Ishikawa (cell line): Measurements from ENCODE around the gene ZNF513.

Experiments used
- CEBPB ChIP-seq: IDR thresholded peaks from 2 replicates; pipeline ENCODE4 v1.6.1; 2012
- CREB1 ChIP-seq: IDR thresholded peaks from 2 replicates; pipeline ENCODE4 v1.6.1; 2012; ENCODE audit warnings: low read depth
- EGR1 ChIP-seq: IDR thresholded peaks from 2 replicates; pipeline ENCODE4 v1.6.1; 2012
- EP300 ChIP-seq: IDR thresholded peaks from 2 replicates; pipeline ENCODE4 v1.6.1; 2012; ENCODE audit warnings: borderline replicate concordance
- FOXM1 ChIP-seq: IDR thresholded peaks from 2 replicates; pipeline ENCODE4 v1.6.1; 2012; ENCODE audit warnings: low read depth, borderline replicate concordance
- NFIC ChIP-seq: IDR thresholded peaks from 2 replicates; pipeline ENCODE4 v1.6.1; 2012
- RAD21 ChIP-seq: IDR thresholded peaks from 2 replicates; pipeline ENCODE4 v1.6.1; 2012; ENCODE audit warnings: low read depth
- TAF1 ChIP-seq: IDR thresholded peaks from 2 replicates; pipeline ENCODE4 v1.6.1; 2012; ENCODE audit warnings: low read depth, mild to moderate bottlenecking
- TCF12 ChIP-seq: IDR thresholded peaks from 2 replicates; pipeline ENCODE4 v1.6.1; 2012; ENCODE audit warnings: low read depth
- TEAD4 ChIP-seq: IDR thresholded peaks from 2 replicates; pipeline ENCODE4 v1.6.1; 2012
- YY1 ChIP-seq: IDR thresholded peaks from 2 replicates; pipeline ENCODE4 v1.6.1; 2012; ENCODE audit warnings: low read depth
- ZBTB7A ChIP-seq: IDR thresholded peaks from 2 replicates; pipeline ENCODE4 v1.6.1; 2012; ENCODE audit warnings: low read depth
- TF ChIP-seq, protein P1 (sequence below): IDR thresholded peaks from 2 replicates; pipeline ENCODE4 v1.6.1; 2012
- TF ChIP-seq, protein P2 (sequence below): IDR thresholded peaks from 2 replicates; pipeline ENCODE4 v1.6.1; 2012
- TF ChIP-seq, protein P3 (sequence below): IDR thresholded peaks from 2 replicates; pipeline ENCODE4 v1.6.1; 2012; ENCODE audit warnings: low read depth, mild to moderate bottlenecking

Gene ZNF513

DNA sequence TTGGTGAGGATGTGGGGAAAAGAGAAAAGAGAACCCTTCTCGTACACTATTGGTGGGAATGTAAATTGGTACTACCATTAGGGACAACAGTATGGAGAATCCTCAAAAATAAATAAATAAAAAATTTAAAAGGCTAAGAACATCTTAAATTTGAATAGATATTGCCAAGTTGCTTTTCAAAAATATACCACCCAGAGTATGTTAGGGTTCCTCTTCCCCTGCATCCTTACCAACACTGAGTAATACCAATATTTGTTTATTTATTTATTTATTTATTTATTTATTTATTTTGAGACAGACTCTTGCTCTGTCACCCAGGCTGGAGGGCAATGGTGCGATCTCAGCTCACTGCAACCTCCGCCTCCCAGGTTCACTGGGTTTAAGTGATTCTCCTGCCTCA is 42.4 kb upstream of the ZNF513 start:
- TF ChIP-seq ZBTB7A, result no peak
- no peak for TF ChIP-seq FOXM1
- no peak for TF ChIP-seq RAD21
- TF ChIP-seq, protein P1, sequence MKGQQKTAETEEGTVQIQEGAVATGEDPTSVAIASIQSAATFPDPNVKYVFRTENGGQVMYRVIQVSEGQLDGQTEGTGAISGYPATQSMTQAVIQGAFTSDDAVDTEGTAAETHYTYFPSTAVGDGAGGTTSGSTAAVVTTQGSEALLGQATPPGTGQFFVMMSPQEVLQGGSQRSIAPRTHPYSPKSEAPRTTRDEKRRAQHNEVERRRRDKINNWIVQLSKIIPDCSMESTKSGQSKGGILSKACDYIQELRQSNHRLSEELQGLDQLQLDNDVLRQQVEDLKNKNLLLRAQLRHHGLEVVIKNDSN, result no peak
- no peak for TF ChIP-seq TEAD4

DNA sequence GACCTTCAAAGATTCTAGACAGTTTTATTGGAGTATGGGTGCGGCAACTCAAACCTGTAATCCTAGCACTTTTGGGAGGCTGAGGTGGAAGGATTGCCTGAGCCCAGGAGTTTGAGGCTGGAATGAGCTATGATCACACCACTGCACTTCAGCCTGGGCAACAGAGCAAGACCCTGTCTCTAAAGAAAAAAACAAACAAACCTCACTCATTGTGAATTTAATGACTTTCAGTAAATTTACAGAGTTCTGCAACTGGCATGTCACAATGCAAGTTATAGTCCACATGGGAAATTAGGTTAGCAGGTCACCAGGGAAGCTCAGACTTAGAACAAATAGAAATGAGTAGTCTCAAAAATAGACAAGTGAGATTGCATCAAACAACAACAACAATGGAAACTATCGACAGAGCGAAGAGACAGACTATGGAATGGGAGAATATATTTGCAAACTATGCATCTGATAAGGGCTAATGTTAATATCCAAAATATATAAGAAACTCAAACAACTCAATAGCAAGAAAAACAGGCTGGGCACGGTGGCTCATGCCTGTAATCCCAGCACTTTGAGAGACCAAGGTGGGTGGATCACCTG is 41.2 kb upstream of the ZNF513 start:
- TF ChIP-seq RAD21 (no peak), CREB1 (no peak), FOXM1 (no peak), TCF12 (no peak), TEAD4 (no peak), YY1 (no peak), TAF1 (no peak), CEBPB (no peak), EP300 (no peak)
- TF ChIP-seq, protein P2, sequence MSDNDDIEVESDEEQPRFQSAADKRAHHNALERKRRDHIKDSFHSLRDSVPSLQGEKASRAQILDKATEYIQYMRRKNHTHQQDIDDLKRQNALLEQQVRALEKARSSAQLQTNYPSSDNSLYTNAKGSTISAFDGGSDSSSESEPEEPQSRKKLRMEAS, result no peak

DNA sequence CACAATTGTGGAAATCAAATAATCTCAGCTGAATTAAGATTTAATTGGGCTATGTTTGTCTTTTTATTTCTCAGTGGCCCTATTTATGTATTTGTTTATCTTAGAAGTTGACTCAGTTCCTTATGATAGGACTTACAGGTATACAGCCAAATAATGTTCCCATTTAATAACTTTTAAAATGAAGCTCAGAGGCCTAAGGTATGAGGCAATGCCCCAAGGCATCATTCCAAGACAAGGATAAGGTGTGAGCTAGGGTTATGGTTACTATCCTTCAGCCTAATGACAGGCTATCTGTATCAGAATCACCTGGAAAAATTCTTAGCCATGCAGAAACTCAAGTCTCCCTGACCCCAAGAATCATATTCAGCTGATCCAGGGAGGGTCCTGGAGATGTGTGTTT is 40.5 kb upstream of the ZNF513 start:
- TF ChIP-seq, protein P2, result no peak
- TF ChIP-seq NFIC (no peak), TCF12 (no peak), TAF1 (no peak), FOXM1 (no peak), TEAD4 (no peak), RAD21 (no peak), CEBPB (no peak), EGR1 (no peak), YY1 (no peak), EP300 (no peak), ZBTB7A (no peak), CREB1 (no peak)
- TF ChIP-seq, protein P3, sequence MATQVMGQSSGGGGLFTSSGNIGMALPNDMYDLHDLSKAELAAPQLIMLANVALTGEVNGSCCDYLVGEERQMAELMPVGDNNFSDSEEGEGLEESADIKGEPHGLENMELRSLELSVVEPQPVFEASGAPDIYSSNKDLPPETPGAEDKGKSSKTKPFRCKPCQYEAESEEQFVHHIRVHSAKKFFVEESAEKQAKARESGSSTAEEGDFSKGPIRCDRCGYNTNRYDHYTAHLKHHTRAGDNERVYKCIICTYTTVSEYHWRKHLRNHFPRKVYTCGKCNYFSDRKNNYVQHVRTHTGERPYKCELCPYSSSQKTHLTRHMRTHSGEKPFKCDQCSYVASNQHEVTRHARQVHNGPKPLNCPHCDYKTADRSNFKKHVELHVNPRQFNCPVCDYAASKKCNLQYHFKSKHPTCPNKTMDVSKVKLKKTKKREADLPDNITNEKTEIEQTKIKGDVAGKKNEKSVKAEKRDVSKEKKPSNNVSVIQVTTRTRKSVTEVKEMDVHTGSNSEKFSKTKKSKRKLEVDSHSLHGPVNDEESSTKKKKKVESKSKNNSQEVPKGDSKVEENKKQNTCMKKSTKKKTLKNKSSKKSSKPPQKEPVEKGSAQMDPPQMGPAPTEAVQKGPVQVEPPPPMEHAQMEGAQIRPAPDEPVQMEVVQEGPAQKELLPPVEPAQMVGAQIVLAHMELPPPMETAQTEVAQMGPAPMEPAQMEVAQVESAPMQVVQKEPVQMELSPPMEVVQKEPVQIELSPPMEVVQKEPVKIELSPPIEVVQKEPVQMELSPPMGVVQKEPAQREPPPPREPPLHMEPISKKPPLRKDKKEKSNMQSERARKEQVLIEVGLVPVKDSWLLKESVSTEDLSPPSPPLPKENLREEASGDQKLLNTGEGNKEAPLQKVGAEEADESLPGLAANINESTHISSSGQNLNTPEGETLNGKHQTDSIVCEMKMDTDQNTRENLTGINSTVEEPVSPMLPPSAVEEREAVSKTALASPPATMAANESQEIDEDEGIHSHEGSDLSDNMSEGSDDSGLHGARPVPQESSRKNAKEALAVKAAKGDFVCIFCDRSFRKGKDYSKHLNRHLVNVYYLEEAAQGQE, result no peak
- TF ChIP-seq, protein P1, result no peak

DNA sequence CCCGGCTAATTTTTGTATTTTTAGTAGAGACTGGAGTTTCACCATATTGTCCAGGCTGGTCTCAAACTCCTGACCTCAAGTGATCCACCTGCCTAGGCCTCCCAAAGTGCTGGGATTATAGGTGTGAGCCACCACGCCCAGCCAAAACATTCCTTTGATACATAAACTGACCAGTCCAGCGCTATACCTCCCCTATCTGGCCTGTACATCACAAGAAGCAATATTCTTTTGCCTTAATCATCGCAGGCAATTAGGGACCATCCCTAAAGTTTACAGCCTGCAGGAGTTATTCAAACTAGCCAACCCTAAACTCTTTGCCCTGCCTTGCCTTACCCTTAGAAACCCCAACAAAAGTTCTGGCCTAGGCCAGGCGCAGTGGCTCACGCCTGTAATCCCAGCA is 35.6 kb upstream of the ZNF513 start:
- TF ChIP-seq, protein P3, result no peak
- no peak for TF ChIP-seq CEBPB
- TF ChIP-seq RAD21, result no peak

DNA sequence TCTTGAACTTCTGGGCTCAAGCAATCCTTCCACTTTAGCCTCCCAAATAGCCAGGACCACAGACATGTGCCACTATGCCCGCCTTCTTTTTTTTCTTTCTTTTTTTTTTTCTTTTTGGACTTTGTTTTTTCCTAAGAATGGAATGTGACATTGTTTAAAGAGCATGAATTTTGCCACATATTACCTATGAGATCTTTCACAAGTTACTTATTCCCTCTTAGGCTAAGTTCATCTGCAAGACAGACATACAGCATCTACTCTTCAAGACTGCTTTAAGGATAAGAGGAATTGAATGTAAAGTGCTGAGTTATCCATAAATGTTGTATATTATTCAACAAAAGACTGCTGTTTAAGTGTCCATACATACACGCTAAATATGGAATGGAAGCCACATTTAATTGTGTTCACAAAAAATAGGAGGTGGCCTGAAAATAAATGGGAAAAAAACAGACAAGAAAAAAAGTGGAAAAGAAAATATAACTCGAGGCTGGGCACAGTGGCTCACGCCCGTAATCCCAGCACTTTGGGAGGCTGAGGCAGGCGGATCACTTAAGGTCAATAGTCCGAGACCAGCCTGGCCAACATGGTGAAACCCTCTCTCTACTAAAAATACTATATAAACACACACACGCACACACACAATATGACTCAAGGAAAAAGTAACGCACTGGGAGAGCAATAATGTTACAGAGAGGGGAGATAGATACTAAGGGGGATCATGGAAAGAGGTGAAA is 32.1 kb upstream of the ZNF513 start:
- TF ChIP-seq, protein P2, result no peak
- TF ChIP-seq NFIC, result no peak
- no peak for TF ChIP-seq YY1
- no peak for TF ChIP-seq EP300
- no peak for TF ChIP-seq TEAD4
- no peak for TF ChIP-seq TCF12
- TF ChIP-seq, protein P1, result no peak
- no peak for TF ChIP-seq CEBPB
- TF ChIP-seq CREB1, result no peak
- no peak for TF ChIP-seq TAF1
- TF ChIP-seq, protein P3, result no peak
- no peak for TF ChIP-seq ZBTB7A
- TF ChIP-seq FOXM1, result no peak
